GM20431 (cell line): ENCODE measurements around the gene RAET1E.
"Not testable (repeated sequence)": the region's sequence is repeated elsewhere in the genome, so short reads cannot be mapped to it uniquely, and the experiment has no call there.

Source experiments
- in situ Hi-C: fragments of 300-500 bp; cut with MseI, MboI; formaldehyde crosslinking; loops from one replicate; pipeline ENCODE4 v1.15.0; 2020; ENCODE audit warnings: low sequenced_read_pairs; ENCODE audit not compliant: unreplicated experiment

Gene RAET1E

GRCh38 chr6:149869275-149869892 lies 28.5 kb downstream of the RAET1E start:
- in situ Hi-C loops, result no loop called here

GRCh38 chr6:149867876-149868640 lies 29.9 kb downstream of the RAET1E start:
- in situ Hi-C loops, result no loop called here

GRCh38 chr6:149864578-149865535 lies 33.1 kb downstream of the RAET1E start:
- in situ Hi-C loops, result no loop called here

- in situ Hi-C loops, result no loop called here
Measured at GRCh38 chr6:149863698-149864577, 34.0 kb downstream of the RAET1E start, which contains the start of gene LRP11. TSS of gene LRP11 (minus strand) at chr6:149864359. CDS start at chr6:149864020, 339 bp downstream.

GRCh38 chr6:149862922-149863697 lies 34.8 kb downstream of the RAET1E start:
- in situ Hi-C loops, result no loop called here

- in situ Hi-C loops, result not testable (repeated sequence)
Measured at GRCh38 chr6:149862424-149862738, 35.5 kb downstream of the RAET1E start.

- in situ Hi-C loops, result no loop called here
Measured at GRCh38 chr6:149861603-149862423, 36.1 kb downstream of the RAET1E start.

GRCh38 chr6:149860834-149861602 lies 36.9 kb downstream of the RAET1E start:
- in situ Hi-C loops, result no loop called here

- in situ Hi-C loops, result no loop called here
Measured at GRCh38 chr6:149860513-149860833, 37.4 kb downstream of the RAET1E start.

- in situ Hi-C loops, result no loop called here
Measured at GRCh38 chr6:149859938-149860337, 38.0 kb downstream of the RAET1E start.

GRCh38 chr6:149859368-149859767 lies 38.5 kb downstream of the RAET1E start:
- in situ Hi-C loops, result no loop called here

GRCh38 chr6:149857541-149857940 lies 40.4 kb downstream of the RAET1E start:
- in situ Hi-C loops, result no loop called here

GRCh38 chr6:149856256-149856994 lies 41.5 kb downstream of the RAET1E start:
- in situ Hi-C loops, result no loop called here

- in situ Hi-C loops, result no loop called here
Measured at GRCh38 chr6:149855741-149856140, 42.2 kb downstream of the RAET1E start.

- in situ Hi-C loops, result no loop called here
Measured at GRCh38 chr6:149855040-149855654, 42.8 kb downstream of the RAET1E start.

- in situ Hi-C loops, result no loop called here
Measured at GRCh38 chr6:149854532-149854931, 43.4 kb downstream of the RAET1E start.
